Stimulated activated CD4-positive, alpha-beta T cell treated with anti-CD3 and anti-CD28 coated beads, Interleukin-12 subunit alpha, Interleukin-12 subunit beta, amount 100 ng/mL, for 24 hours (primary cell): ENCODE data around the gene CHP1.
"Not testable (repeated sequence)": the region's sequence is repeated elsewhere in the genome, so short reads cannot be mapped to it uniquely, and the experiment has no call there.

Experiments used
- DNase-seq, 2 experiments: peaks; one replicate each; pipeline ENCODE4 v3.0.0-alpha.2; 2020; ENCODE audit warnings: low read depth in 2 of 2

Gene CHP1

GRCh38 chr15:41230650-41231421, at the start of gene CHP1, which contains the start of gene EXD1:
Gene CHP1, plus strand, starts transcription at chr15:41231268. Its CDS starts 115 bp downstream, at chr15:41231383.
Gene EXD1, minus strand, starts transcription at chr15:41230757. Its CDS starts 4,182 bp downstream, at chr15:41226575.
- DNase-seq: peak; percentile 90 to 97

- no peak for DNase-seq
Observed at GRCh38 chr15:41182266-41182665, 48.8 kb upstream of the CHP1 start.

GRCh38 chr15:41183581-41183980, 47.5 kb upstream of the CHP1 start:
- DNase-seq: no peak

- no peak for DNase-seq
Observed at GRCh38 chr15:41194444-41194843, 36.6 kb upstream of the CHP1 start.

- no peak for DNase-seq
Observed at GRCh38 chr15:41199470-41199869, 31.6 kb upstream of the CHP1 start.

GRCh38 chr15:41203395-41203794, 27.7 kb upstream of the CHP1 start:
- DNase-seq: no peak

GRCh38 chr15:41205315-41205714, 25.8 kb upstream of the CHP1 start:
- no peak for DNase-seq

- no peak for DNase-seq
Observed at GRCh38 chr15:41207687-41208448, 23.2 kb upstream of the CHP1 start.

GRCh38 chr15:41215708-41216107, 15.4 kb upstream of the CHP1 start:
- DNase-seq: no peak

- DNase-seq: no peak
Observed at GRCh38 chr15:41218851-41219250, 12.2 kb upstream of the CHP1 start.

GRCh38 chr15:41219381-41219780, 11.7 kb upstream of the CHP1 start:
- DNase-seq: no peak

- DNase-seq: no peak
Observed at GRCh38 chr15:41230345-41230649, 771 bp upstream of the CHP1 start.

GRCh38 chr15:41231422-41232226, 556 bp downstream of the CHP1 start:
- no peak for DNase-seq

- DNase-seq: no peak
Observed at GRCh38 chr15:41233367-41233771, 2.3 kb downstream of the CHP1 start.

GRCh38 chr15:41235228-41235627, 4.2 kb downstream of the CHP1 start:
- DNase-seq: not testable (repeated sequence)

GRCh38 chr15:41235929-41236328, 4.9 kb downstream of the CHP1 start:
- DNase-seq: no peak

- DNase-seq: no peak
Observed at GRCh38 chr15:41238100-41238499, 7.0 kb downstream of the CHP1 start.

- no peak for DNase-seq
Observed at GRCh38 chr15:41241221-41241964, 10.3 kb downstream of the CHP1 start.

GRCh38 chr15:41250745-41251144, 19.7 kb downstream of the CHP1 start:
- DNase-seq: not testable (repeated sequence)

GRCh38 chr15:41251411-41251810, 20.3 kb downstream of the CHP1 start:
- no peak for DNase-seq

- DNase-seq: no peak
Observed at GRCh38 chr15:41254560-41254959, 23.5 kb downstream of the CHP1 start.

GRCh38 chr15:41256103-41256502, 25.0 kb downstream of the CHP1 start:
- DNase-seq: no peak
